HCT116 (cell line): ENCODE results near the gene ZNF135.

Experiments
- CBX3 ChIP-seq: IDR thresholded peaks from 2 replicates; pipeline ENCODE4 v1.6.1; 2012; ENCODE audit warnings: low read depth
- CTCF ChIP-seq, 3 experiments: fragments of 200-600 bp in 1 of 3; sonication (generic) in 1 of 3; IDR thresholded peaks in 2 of 3; conservative IDR thresholded peaks in 1 of 3; 2 replicates each; pipeline ENCODE4 v1.5.1; 2012 to 2017; ENCODE audit warnings: low read depth in 2 of 3, low read length in 2 of 3, antibody characterized with exemption in 1 of 3, borderline replicate concordance in 1 of 3, control low read depth in 1 of 3, mild to moderate bottlenecking in 1 of 3, mixed read lengths in 1 of 3, mixed run types in 1 of 3, moderate library complexity in 1 of 3; ENCODE audit not compliant: insufficient read depth in 1 of 3
- EGR1 ChIP-seq: IDR thresholded peaks from 2 replicates; pipeline ENCODE4 v1.6.1; 2012; ENCODE audit warnings: low read depth
- EZH2 ChIP-seq: fragments of 200-600 bp; sonication (generic); IDR thresholded peaks from 2 replicates; pipeline ENCODE4 v1.6.1; 2017; ENCODE audit warnings: antibody characterized with exemption, mixed run types
- JUND ChIP-seq: IDR thresholded peaks from 2 replicates; pipeline ENCODE4 v1.6.1; 2012
- POLR2A ChIP-seq: IDR thresholded peaks from 2 replicates; pipeline ENCODE4 v1.7.0; 2011; ENCODE audit warnings: borderline replicate concordance; ENCODE audit not compliant: insufficient read depth, insufficient read length; ENCODE audit errors: extremely low read depth
- SP1 ChIP-seq: IDR thresholded peaks from 2 replicates; pipeline ENCODE4 v1.6.1; 2012; ENCODE audit warnings: low read depth
- SRF ChIP-seq: IDR thresholded peaks from 2 replicates; pipeline ENCODE4 v1.6.1; 2012; ENCODE audit warnings: low read depth
- TCF7L2 ChIP-seq: IDR thresholded peaks from 2 replicates; pipeline ENCODE4 v1.7.0; 2011; ENCODE audit warnings: borderline replicate concordance, inconsistent platforms; ENCODE audit not compliant: insufficient read depth, insufficient read length; ENCODE audit errors: extremely low read depth
- YY1 ChIP-seq: IDR thresholded peaks from 2 replicates; pipeline ENCODE4 v1.6.1; 2011; ENCODE audit warnings: low read length, low read depth, moderate library complexity, mild to moderate bottlenecking; ENCODE audit not compliant: insufficient replicate concordance; ENCODE audit errors: extremely low read depth
- ZFX ChIP-seq: fragments of 450-650 bp; IDR thresholded peaks from 2 replicates; pipeline ENCODE4 v1.6.1; 2017

GRCh38 chr19:58059003-58059670 lies at the start of gene ZNF135:
- TF ChIP-seq CTCF (IDR thresholded peaks at IDR 0.05 in 2 of 3, conservative IDR thresholded peaks at IDR 0.05 in 1 of 3; ENCODE audit: borderline replicate concordance in 1 of 3, insufficient read depth in 1 of 3, low read depth in 2 of 3, low read length in 2 of 3) (no peak), TCF7L2 (no peak), ZFX (no peak), EZH2 (no peak), SRF (no peak), YY1 (no peak), POLR2A (no peak), EGR1 (no peak), CBX3 (no peak), SP1 (no peak), JUND (no peak)
